DOHH2 (cell line): ENCODE measurements around the gene CEP57.

Source experiments
- CTCF ChIP-seq: fragments of 200-600 bp; sonication (generic); IDR thresholded peaks from one replicate; pipeline ENCODE4 v1.5.1; 2014; ENCODE audit warnings: antibody characterized with exemption, mild to moderate bottlenecking, low read depth, low read length; ENCODE audit not compliant: poor library complexity, severe bottlenecking
- EZH2phosphoT487 ChIP-seq: fragments of 200-600 bp; sonication (generic); IDR thresholded peaks from 2 replicates; pipeline ENCODE4 v1.6.1; 2017; ENCODE audit warnings: borderline replicate concordance, mild to moderate bottlenecking, antibody characterized with exemption, low read length, moderate library complexity, mixed read lengths

- TF ChIP-seq CTCF (no peak), EZH2phosphoT487 (no peak)
Observed at GRCh38 chr11:95795627-95796295, 5.5 kb downstream of the CEP57 start.
